Activated T-cell treated with anti-CD3 and anti-CD28 coated beads, Interleukin-2, amount 50 U/mL, for 72 hours (primary cell): ENCODE measurements around the gene BNC1. TPM values are rescaled to one million over a fixed set of nuclear protein-coding genes. Genes with fewer than 3 reads are reported as not detected.
"Not testable (repeated sequence)": the region's sequence is repeated elsewhere in the genome, so short reads cannot be mapped to it uniquely, and the experiment has no call there.

Experiments
- ATAC-seq, 2 donors: fragments of 150-1000 bp; cut with Tn5 transposase; replicated peaks in 1 of 2; 2 replicates each; pipeline ENCODE4 v1.10.0; 2021; ENCODE audit warnings: moderate library complexity in 2 of 2, mild to moderate bottlenecking in 1 of 2
- DNase-seq, 2 donors: peaks; one replicate each; pipeline ENCODE4 v3.0.0; 2021 to 2022; ENCODE audit warnings: mixed read lengths in 1 of 2
- H3K27ac Mint-ChIP-seq: one replicate; pipeline ENCODE4 v1.8.0; 2022; ENCODE audit warnings: mild to moderate bottlenecking, moderate library complexity, mixed read lengths
- H3K27me3 Mint-ChIP-seq: one replicate; pipeline ENCODE4 v1.8.0; 2022; ENCODE audit warnings: low read depth, mixed read lengths
- H3K36me3 Mint-ChIP-seq, 2 donors: one replicate each; pipeline ENCODE4 v1.8.0; 2022; ENCODE audit warnings: mixed read lengths in 2 of 2, mild to moderate bottlenecking in 1 of 2; ENCODE audit not compliant: insufficient read depth in 2 of 2
- H3K4me1 Mint-ChIP-seq: one replicate; pipeline ENCODE4 v1.8.0; 2022; ENCODE audit warnings: low read depth, mixed read lengths
- H3K4me3 Mint-ChIP-seq, 2 donors: one replicate each; pipeline ENCODE4 v1.8.0; 2022; ENCODE audit warnings: mild to moderate bottlenecking in 2 of 2, mixed read lengths in 2 of 2, moderate library complexity in 2 of 2
- H3K9me3 Mint-ChIP-seq, 2 donors: one replicate each; pipeline ENCODE4 v1.8.0; 2022; ENCODE audit warnings: mixed read lengths in 2 of 2
- total RNA-seq, 2 donors: library from RNA; stranded (reverse); gene quantifications; one replicate each; pipeline ENCODE4 v1.2.3, GENCODE V29; 2022

BNC1 gene
- total RNA-seq, 2 donors from 2014 or later = not detected

DNA sequence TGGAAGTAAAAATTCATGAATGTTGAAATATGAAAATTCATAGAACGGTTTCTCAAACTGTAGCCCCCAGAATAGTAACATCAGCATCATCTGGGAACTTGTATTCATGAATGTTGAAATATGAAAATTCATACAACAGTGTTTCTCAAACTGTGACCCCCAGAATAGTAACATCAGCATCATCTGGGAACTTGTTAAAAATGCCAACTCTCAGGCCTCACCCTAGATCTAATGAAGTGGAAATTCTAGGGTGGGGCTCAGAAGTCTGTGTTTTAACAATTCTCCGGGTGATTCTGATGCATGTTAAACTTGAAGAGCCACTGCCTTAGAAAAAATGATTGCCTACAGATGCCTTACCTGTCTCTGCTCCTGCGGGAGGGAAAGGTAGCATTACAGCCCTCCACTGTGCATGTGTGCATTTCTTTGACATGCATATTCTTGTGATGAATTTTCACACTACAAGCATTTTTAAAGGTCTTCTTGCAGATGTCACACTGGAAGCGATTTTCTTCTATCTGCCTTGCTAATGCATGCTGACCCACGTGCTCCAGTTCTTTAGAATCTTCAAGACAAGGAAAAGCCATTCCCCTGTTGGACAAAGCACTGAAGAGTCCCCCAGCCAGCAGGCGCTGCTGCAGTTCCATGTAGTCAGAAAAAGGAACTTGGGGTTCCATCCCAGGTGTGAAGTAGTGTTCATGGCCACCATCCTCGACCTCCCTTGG, 21.7 kb downstream of the BNC1 start:
- DNase-seq (no peak), ATAC-seq (no peak)
- peaks cover 49% of the 10 kb centered on the region for H3K27me3 Mint-ChIP-seq
- no peaks in the 10 kb centered on the region for H3K4me1 Mint-ChIP-seq
- H3K27ac Mint-ChIP-seq = no peak overlapping the region
- no peaks in the 10 kb centered on the region for H3K36me3 Mint-ChIP-seq
- no peak overlapping the region for H3K4me3 Mint-ChIP-seq
- no peaks in the 10 kb centered on the region for H3K9me3 Mint-ChIP-seq

DNA sequence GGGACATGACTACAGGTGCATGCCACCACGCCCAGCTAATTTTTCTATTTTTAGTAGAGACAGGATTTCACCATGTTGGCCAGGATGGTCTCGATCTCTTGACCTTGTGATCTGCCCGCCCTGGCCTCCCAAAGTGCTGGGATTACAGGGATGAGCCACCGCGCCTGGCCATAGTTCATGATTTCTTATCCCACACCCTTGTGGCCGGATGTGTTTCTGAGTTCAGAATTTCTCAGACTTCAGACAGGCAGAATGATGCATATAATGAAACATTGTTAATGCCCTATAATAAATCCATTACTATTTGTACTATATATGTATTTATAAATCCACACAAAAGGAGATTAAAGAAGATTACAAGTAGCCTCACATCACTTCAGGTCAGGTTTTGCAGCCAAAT, 22.3 kb downstream of the BNC1 start:
- ATAC-seq, H3K4me1 Mint-ChIP-seq, H3K27ac Mint-ChIP-seq, H3K9me3 Mint-ChIP-seq, DNase-seq, H3K36me3 Mint-ChIP-seq, H3K4me3 Mint-ChIP-seq: not testable (repeated sequence)
- peaks cover 50% of the 10 kb centered on the region for H3K27me3 Mint-ChIP-seq

- peaks cover 53% of the 10 kb centered on the region for H3K27me3 Mint-ChIP-seq
- ATAC-seq = no peak
Observed at GRCh38 chr15:83250781-83251180, 33.7 kb downstream of the BNC1 start.

GRCh38 chr15:83249030-83249343, 35.5 kb downstream of the BNC1 start:
- ATAC-seq (no peak), DNase-seq (no peak)
- Mint-ChIP-seq H3K4me1 (no peaks in the 10 kb centered on the region), H3K4me3 (no peak overlapping the region), H3K27ac (no peak overlapping the region), H3K36me3 (no peaks in the 10 kb centered on the region), H3K9me3 (peaks cover 0 to 2% of the 10 kb centered on the region in 2 donors), H3K27me3 (peaks cover 59% of the 10 kb centered on the region)

More at GRCh38 chr15:83250781-83251180, 33.7 kb downstream of the BNC1 start:
- Mint-ChIP-seq H3K27ac (no peak overlapping the region), H3K9me3 (no peaks in the 10 kb centered on the region), H3K36me3 (no peaks in the 10 kb centered on the region), H3K4me3 (no peak overlapping the region), H3K4me1 (no peaks in the 10 kb centered on the region)
- DNase-seq = no peak

DNA sequence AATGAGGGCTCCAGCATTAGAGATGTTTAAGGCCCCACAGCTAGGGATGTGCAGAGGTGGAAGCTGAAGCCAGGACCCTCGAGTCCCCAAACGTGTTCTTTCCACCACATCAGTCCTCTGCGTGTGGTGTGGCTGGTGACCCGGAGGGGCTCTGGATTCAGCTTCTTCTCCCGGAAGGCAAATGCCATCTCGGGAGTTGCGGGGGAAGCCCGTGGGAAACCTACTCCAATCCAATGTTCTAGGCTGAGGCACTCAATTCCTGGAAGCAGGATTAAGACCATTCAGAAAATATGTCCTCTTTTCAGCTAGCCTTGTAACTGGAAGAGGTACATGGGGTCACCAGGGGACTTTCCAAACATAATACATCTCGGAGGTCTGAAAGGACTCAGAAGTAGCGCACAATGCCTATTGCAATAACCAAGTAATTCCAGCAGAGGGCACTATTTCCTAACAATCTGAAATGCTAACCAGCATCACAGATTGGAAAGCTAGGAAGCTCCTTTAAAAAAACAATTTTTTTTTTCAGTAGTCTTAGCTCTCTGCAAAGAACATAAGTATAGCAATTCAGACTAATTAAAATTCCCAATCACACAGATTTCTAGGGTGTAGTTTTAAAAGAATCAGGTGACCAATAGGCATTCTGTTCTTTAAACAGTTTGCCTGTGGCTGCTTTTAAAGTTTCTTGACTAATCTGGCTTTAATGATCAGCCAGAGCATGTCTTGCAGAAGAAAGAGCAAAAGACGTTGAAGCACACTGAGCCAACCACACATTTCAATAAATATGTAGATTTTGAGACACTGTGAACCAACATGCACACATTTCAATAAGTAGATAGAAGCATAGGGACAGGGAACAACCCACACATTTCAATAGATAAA, 36.1 kb downstream of the BNC1 start:
- Mint-ChIP-seq H3K4me1 (no peaks in the 10 kb centered on the region), H3K9me3 (peaks cover 0 to 2% of the 10 kb centered on the region in 2 donors), H3K4me3 (no peak overlapping the region), H3K27ac (no peak overlapping the region), H3K36me3 (no peaks in the 10 kb centered on the region), H3K27me3 (peaks cover 60% of the 10 kb centered on the region)
- peak in 1 of 2 donors; percentile 31 for ATAC-seq
- DNase-seq = peak; percentile 8 to 49

DNA sequence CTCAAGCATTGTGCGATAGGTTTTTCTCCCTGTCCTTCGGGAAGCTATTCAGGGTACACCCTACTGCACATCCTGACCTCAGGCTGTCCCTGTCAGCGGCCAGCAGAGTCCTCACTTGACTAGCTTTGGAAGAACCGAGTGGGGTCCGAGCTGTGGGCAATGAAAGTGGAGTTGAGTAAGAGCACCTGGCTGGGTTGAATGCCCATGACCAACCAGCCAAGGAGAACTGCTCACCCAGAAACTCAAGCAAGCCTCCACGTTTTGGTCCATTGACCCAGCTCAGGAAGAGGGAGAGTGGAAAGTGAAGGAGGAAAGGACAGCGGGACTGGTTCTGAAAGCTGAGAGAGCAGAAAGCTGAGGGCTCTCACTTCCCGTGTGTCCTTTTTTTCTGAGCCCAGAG, 40.8 kb downstream of the BNC1 start:
- H3K4me3 Mint-ChIP-seq = no peak overlapping the region
- H3K9me3 Mint-ChIP-seq = peaks cover 0 to 4% of the 10 kb centered on the region in 2 donors
- no peak for ATAC-seq
- no peak overlapping the region for H3K27ac Mint-ChIP-seq
- DNase-seq = no peak
- H3K4me1 Mint-ChIP-seq = no peaks in the 10 kb centered on the region
- peaks cover 61% of the 10 kb centered on the region for H3K27me3 Mint-ChIP-seq
- no peaks in the 10 kb centered on the region for H3K36me3 Mint-ChIP-seq

GRCh38 chr15:83230242-83230641, 54.2 kb downstream of the BNC1 start:
- Mint-ChIP-seq H3K9me3 (no peaks in the 10 kb centered on the region), H3K27ac (no peak overlapping the region), H3K4me1 (no peaks in the 10 kb centered on the region), H3K27me3 (peaks cover 11% of the 10 kb centered on the region), H3K36me3 (no peaks in the 10 kb centered on the region), H3K4me3 (no peak overlapping the region)
- no peak for ATAC-seq
- no peak for DNase-seq

DNA sequence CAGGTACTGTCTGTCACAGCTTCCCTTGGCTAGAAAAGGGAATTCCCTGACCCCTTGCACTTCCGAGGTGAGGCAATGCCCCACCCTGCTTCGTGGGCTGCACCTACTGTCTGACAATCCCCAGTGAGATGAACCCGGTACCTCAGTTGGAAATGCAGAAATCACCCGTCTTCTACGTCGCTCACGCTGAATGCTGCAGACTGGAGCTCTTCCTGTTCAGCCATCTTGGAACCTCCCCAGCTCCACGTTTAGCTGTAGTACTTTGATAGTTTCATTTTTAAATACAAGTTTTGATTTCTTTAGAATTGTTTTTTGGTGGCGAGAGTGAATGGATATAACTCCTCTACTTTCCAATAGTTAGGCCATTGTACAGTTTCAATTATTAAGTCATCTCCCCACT, 59.0 kb downstream of the BNC1 start:
- Mint-ChIP-seq H3K36me3 (no peaks in the 10 kb centered on the region), H3K27ac (no peak overlapping the region)

DNA sequence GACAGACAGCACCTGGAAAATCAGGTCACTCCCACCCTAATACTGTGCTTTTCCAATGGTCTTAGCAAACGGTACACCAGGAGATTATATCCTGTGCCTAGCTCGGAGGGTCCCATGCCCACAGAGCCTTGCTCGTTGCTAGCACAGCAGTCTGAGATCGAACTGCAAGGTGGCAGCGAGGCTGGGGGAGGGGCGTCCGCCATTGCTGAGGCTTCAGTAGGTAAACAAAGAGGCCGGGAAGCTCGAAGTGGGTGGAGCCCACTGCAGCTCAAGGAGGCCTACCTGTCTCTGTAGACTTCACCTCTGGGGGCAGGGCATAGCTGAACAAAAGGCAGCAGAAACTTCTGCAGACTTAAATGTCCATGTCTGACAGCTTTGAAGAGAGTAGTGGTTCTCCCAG, 62.7 kb downstream of the BNC1 start:
- H3K27ac Mint-ChIP-seq, H3K4me3 Mint-ChIP-seq, DNase-seq, H3K36me3 Mint-ChIP-seq, H3K4me1 Mint-ChIP-seq, ATAC-seq, H3K9me3 Mint-ChIP-seq: not testable (repeated sequence)
- peaks cover 34% of the 10 kb centered on the region for H3K27me3 Mint-ChIP-seq

More for the DNA sequence above, 59.0 kb downstream of the BNC1 start:
- Mint-ChIP-seq H3K27me3 (peaks cover 19% of the 10 kb centered on the region), H3K4me1 (no peaks in the 10 kb centered on the region), H3K9me3 (peaks cover 0 to 1% of the 10 kb centered on the region in 2 donors), H3K4me3 (no peak overlapping the region)
- no peak for DNase-seq
- ATAC-seq = no peak

DNA sequence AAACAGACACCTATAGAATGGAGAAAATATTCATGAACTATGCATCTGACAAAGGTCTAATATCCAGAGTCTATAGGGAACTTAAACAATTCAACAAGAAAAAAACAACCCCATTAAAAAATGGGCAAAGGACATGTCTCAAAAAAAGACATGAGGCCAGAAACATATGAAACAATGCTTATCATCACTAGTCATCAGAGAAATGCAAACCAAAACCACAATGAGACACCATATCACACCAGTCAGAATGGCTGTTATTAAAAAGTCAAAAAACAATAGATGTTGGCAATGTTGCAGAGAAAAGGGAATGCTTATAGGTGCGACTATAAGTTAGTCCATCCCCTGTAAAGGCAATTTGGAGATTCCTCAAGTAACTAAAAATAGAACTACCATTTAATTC, 65.4 kb downstream of the BNC1 start:
- no peak for ATAC-seq
- Mint-ChIP-seq H3K9me3 (peaks cover 2 to 4% of the 10 kb centered on the region in 2 donors), H3K36me3 (peaks cover 0 to 3% of the 10 kb centered on the region in 2 donors), H3K27me3 (peaks cover 41% of the 10 kb centered on the region), H3K4me1 (peaks cover 8% of the 10 kb centered on the region), H3K27ac (no peak overlapping the region), H3K4me3 (no peak overlapping the region)
- DNase-seq = no peak

DNA sequence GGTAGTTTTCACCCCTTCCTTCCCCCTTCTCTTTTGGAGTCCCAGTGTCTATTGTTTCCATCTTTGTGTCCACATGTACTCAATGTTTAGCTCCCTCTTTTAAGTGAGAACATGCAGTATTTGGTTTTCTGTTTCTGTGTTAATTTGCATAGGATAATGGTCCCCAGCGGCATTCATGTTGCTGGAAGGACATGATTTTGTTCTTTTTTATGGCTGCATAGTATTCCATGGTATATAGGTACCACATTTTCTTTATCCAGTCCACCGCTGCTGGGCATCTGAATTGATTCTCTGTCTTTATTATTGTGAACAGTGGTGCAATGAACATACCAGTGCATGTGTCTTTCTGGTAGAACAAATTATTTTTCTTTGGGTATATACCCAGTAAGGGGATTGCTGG, 69.2 kb downstream of the BNC1 start:
- peaks cover 0 to 3% of the 10 kb centered on the region in 2 donors for H3K36me3 Mint-ChIP-seq
- DNase-seq = no peak
- no peak overlapping the region for H3K4me3 Mint-ChIP-seq
- peaks cover 2 to 3% of the 10 kb centered on the region in 2 donors for H3K9me3 Mint-ChIP-seq
- no peak for ATAC-seq
- peaks cover 27% of the 10 kb centered on the region for H3K27me3 Mint-ChIP-seq
- H3K4me1 Mint-ChIP-seq = peaks cover 8% of the 10 kb centered on the region
- no peak overlapping the region for H3K27ac Mint-ChIP-seq

- no peak overlapping the region for H3K4me3 Mint-ChIP-seq
- H3K27ac Mint-ChIP-seq = no peak overlapping the region
- ATAC-seq = no peak
- peaks cover 6% of the 10 kb centered on the region for H3K4me1 Mint-ChIP-seq
- H3K36me3 Mint-ChIP-seq = peaks cover 3 to 4% of the 10 kb centered on the region in 2 donors
- DNase-seq = no peak
- H3K9me3 Mint-ChIP-seq = peaks cover 2 to 3% of the 10 kb centered on the region in 2 donors
- peaks cover 15% of the 10 kb centered on the region for H3K27me3 Mint-ChIP-seq
Observed at GRCh38 chr15:83210619-83211018, 73.8 kb downstream of the BNC1 start.

- Mint-ChIP-seq H3K36me3 (peaks cover 3 to 4% of the 10 kb centered on the region in 2 donors), H3K4me1 (peaks cover 6% of the 10 kb centered on the region), H3K9me3 (no peaks in the 10 kb centered on the region), H3K27ac (no peak overlapping the region), H3K27me3 (peaks cover 11% of the 10 kb centered on the region), H3K4me3 (no peak overlapping the region)
- no peak for ATAC-seq
- no peak for DNase-seq
Observed at GRCh38 chr15:83209333-83209732, 75.1 kb downstream of the BNC1 start.
